ENCODE data around the gene ZNG1A. TPM values are rescaled to one million over a fixed set of nuclear protein-coding genes. Genes with fewer than 3 reads are reported as not detected.
"Not testable (repeated sequence)": the region's sequence is repeated elsewhere in the genome, so short reads cannot be mapped to it uniquely, and the experiment has no call there.

ZNG1A gene
- total RNA-seq = 10 to 100 TPM; 24.3 to 50.3 (median 29.2) TPM

DNA sequence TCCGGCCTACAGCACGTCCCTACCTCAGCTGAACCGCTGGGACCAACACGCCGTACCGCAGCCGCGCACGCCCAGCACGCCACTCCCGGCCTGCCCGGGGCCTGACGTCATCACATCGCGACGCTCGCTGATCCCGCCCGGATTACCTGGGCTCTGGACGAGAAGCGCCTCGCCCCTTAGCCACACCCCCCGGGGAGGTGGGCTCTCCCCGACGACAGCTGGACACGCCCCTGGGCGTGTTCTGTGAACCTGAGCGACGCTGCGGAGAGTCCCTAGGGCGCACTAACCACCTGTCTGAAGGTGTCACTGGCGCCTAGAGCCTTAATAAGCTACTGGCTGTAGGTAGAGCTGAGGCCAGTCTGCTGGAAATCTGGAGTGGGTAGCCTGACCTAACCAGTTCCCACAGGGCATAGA lies at the start of gene ZNG1A:
Gene ZNG1A, minus strand, starts transcription at position 87 of the 414 bp plus-strand sequence. CDS start 87 bp downstream, outside the sequence.
- H3K27me3 ChIP-seq, H3K36me3 ChIP-seq, H3K4me1 ChIP-seq, H3K9me3 ChIP-seq: not testable (repeated sequence)
- Histone ChIP-seq H3K27ac (peak within 1 kb of the TSS in 3 of 4 donors; percentile 26 to 63 (median 56)), H3K4me3 (peak within 1 kb of the TSS; percentile 12 to 44 (median 30))
- peak in 2 of 3 donors; percentile 78 to 79 for DNase-seq

DNA sequence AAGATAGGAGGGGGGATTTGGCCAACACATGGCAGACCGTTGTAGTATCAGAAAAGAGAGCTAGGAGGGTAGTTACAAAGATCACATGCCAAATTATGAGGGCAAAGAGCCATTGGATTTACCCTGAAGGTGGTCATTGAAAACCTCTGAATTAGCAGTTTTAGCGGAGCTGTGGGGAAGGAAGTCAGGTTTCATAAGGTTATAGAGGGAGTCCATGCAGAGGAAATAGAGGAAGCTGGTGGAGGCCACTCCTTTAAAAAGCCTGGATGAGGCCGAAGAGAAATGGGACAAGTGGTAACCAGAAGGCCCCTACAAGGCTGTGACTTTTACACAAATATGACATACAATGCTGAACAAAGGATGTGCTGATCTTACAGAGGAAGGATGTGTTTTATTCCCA lies 49.0 kb upstream of the ZNG1A start:
- DNase-seq = no peak
- TF ChIP-seq, protein P1, sequence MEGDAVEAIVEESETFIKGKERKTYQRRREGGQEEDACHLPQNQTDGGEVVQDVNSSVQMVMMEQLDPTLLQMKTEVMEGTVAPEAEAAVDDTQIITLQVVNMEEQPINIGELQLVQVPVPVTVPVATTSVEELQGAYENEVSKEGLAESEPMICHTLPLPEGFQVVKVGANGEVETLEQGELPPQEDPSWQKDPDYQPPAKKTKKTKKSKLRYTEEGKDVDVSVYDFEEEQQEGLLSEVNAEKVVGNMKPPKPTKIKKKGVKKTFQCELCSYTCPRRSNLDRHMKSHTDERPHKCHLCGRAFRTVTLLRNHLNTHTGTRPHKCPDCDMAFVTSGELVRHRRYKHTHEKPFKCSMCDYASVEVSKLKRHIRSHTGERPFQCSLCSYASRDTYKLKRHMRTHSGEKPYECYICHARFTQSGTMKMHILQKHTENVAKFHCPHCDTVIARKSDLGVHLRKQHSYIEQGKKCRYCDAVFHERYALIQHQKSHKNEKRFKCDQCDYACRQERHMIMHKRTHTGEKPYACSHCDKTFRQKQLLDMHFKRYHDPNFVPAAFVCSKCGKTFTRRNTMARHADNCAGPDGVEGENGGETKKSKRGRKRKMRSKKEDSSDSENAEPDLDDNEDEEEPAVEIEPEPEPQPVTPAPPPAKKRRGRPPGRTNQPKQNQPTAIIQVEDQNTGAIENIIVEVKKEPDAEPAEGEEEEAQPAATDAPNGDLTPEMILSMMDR (IDR thresholded peaks at IDR 0.05) = no peak
- TF ChIP-seq POLR2A (IDR thresholded peaks at IDR 0.05) = no peak
- Histone ChIP-seq H3K27ac (no peak overlapping the region), H3K27me3 (no peaks in the 10 kb centered on the region), H3K9me3 (no peaks in the 10 kb centered on the region), H3K4me3 (no peak overlapping the region), H3K4me1 (peaks cover 0 to 9% (median 0%) of the 10 kb centered on the region in 4 donors), H3K36me3 (no peaks in the 10 kb centered on the region)

DNA sequence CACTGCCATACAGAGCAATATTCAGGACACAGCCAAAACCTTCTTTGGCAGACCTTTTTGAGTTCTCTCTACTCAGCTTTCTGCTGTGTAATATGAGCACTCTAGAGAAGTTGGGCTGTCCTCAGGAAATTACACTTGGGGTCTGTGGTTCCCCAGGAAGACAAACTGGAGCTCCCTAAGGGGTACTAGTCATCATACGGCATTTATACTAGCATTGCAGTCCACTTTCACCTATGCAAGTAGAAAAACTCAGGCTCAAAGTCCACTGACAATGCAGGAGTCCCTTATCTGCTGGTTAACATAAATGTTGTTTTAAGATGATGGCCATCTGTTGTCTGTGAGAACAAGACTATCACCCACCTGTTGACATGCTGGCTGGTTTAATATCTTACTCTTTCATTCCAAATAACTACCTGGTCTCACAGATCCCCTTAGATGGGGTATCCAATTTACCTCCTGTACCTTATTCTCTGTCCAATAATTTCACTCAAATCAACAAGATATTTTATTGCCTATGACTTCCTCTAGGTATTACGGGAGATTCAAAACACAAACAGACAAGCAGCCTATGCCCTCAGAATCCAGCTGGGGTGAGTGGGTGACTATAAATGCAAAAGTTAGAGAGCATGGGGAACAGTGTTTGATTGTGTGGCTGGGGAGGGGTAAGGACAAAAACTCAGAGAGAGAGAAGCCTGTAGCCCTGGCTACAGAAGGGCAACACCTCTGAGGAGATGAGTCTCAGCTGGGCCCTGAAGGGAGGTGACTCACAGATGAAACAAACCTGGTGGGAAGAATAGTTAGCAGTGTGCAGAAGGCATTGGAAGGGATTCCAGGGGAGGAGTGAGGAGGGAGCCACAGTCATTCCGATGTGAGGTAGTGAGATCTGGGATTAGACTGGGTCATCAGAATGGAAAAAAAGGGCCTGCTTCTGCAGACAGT lies 46.0 kb upstream of the ZNG1A start:
- no peaks in the 10 kb centered on the region for H3K27me3 ChIP-seq
- no peaks in the 10 kb centered on the region for H3K9me3 ChIP-seq
- peak overlapping the region in 1 of 4 donors; percentile 37 for H3K27ac ChIP-seq
- no peak for DNase-seq
- no peak for TF ChIP-seq POLR2A (IDR thresholded peaks at IDR 0.05)
- TF ChIP-seq, protein P1 (IDR thresholded peaks at IDR 0.05) = no peak
- no peak overlapping the region for H3K4me3 ChIP-seq
- H3K4me1 ChIP-seq = peaks cover 0 to 12% (median 3%) of the 10 kb centered on the region in 4 donors
- no peaks in the 10 kb centered on the region for H3K36me3 ChIP-seq

DNA sequence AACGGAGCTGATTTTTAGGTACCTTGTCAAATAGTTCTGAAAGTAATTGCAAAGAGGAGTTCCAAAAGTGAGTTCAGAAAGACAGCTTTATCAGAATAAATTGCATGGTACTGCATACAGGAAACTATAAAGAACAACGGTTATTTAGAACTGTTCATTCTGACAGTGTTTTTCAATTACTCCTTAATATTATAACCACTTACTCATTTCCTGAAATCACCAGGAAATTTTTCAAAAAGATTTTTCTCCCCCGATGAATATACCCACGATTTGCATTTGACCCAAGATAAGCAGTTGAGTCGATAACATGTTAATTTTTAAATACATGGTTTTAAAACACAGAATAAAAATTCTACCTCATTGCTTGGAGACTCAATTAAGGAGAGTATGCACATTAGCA lies 45.2 kb upstream of the ZNG1A start:
- H3K27me3 ChIP-seq = no peaks in the 10 kb centered on the region
- no peak overlapping the region for H3K4me3 ChIP-seq
- no peaks in the 10 kb centered on the region for H3K9me3 ChIP-seq
- peaks cover 0 to 12% (median 3%) of the 10 kb centered on the region in 4 donors for H3K4me1 ChIP-seq
- peak overlapping the region in 1 of 4 donors; percentile 37 for H3K27ac ChIP-seq
- no peaks in the 10 kb centered on the region for H3K36me3 ChIP-seq
- DNase-seq = no peak
- TF ChIP-seq, protein P1 (IDR thresholded peaks at IDR 0.05) = no peak
- no peak for TF ChIP-seq POLR2A (IDR thresholded peaks at IDR 0.05)

DNA sequence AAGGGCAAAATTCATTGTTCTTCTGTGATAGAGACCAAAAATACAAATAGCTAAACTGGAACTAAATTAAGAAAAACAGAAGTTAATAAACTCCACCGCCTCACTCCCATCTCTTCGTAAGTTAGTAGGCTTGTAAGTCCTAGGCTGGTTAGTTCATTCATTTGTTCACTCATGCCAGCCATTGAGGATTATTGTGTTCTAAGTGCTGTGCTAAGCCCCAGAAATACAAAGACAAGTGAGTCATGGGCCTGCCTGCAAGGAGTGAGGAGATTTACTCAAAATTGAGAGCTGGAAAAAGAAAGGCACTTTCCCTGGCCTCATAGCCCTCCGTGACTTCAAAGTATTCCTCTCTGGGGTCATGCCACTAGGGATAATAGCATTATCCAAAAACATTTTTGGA lies 44.3 kb upstream of the ZNG1A start:
- TF ChIP-seq POLR2A (IDR thresholded peaks at IDR 0.05) = no peak
- TF ChIP-seq, protein P1 (IDR thresholded peaks at IDR 0.05) = no peak
- Histone ChIP-seq H3K4me3 (no peak overlapping the region), H3K4me1 (peaks cover 0 to 12% (median 3%) of the 10 kb centered on the region in 4 donors), H3K36me3 (no peaks in the 10 kb centered on the region), H3K27ac (no peak overlapping the region), H3K27me3 (no peaks in the 10 kb centered on the region), H3K9me3 (no peaks in the 10 kb centered on the region)
- DNase-seq = no peak

Data from Peyer's patch (tissue), 4 donors.